KOPT-K1 (cell line): Measurements from ENCODE around the gene CNOT9.
"Not testable (repeated sequence)": the region's sequence is repeated elsewhere in the genome, so short reads cannot be mapped to it uniquely, and the experiment has no call there.

Source experiments
- H3K27ac ChIP-seq: fragments of 200-600 bp; sonication (generic); 2 replicates; pipeline ENCODE4 v1.5.1; 2016; ENCODE audit warnings: antibody characterized with exemption, mild to moderate bottlenecking, low read depth, low read length; ENCODE audit not compliant: poor library complexity, severe bottlenecking
- H3K36me3 ChIP-seq: fragments of 200-600 bp; sonication (generic); 2 replicates; pipeline ENCODE4 v1.5.1; 2017; ENCODE audit warnings: antibody characterized with exemption, mild to moderate bottlenecking, low read length, moderate library complexity; ENCODE audit not compliant: insufficient read depth
- H3K9me3 ChIP-seq: fragments of 200-600 bp; sonication (generic); 2 replicates; pipeline ENCODE4 v1.5.1; 2017; ENCODE audit warnings: antibody characterized with exemption, low read length, mild to moderate bottlenecking; ENCODE audit not compliant: insufficient read depth, poor library complexity, severe bottlenecking

CNOT9 gene

GRCh38 chr2:218568190-218569037 lies at the start of gene CNOT9, which contains the start of gene USP37:
CNOT9 (plus strand) TSS chr2:218568839; CDS start chr2:218568955, 116 bp downstream.
USP37 (minus strand) TSS chr2:218568351; CDS start chr2:218558653, 9,698 bp downstream.
- Histone ChIP-seq H3K36me3 (peaks cover 58% of the 10 kb centered on the region), H3K9me3 (no peaks in the 10 kb centered on the region), H3K27ac (peak within 1 kb of the TSS; percentile 99)

- H3K36me3 ChIP-seq, result peaks cover 73% of the 10 kb centered on the region
- H3K27ac ChIP-seq, result no peak overlapping the region
- H3K9me3 ChIP-seq, result peaks cover 6% of the 10 kb centered on the region
Measured at GRCh38 chr2:218518876-218519275, 49.8 kb upstream of the CNOT9 start.

GRCh38 chr2:218523651-218524050 lies 45.0 kb upstream of the CNOT9 start:
- Histone ChIP-seq H3K36me3 (peaks cover 99% of the 10 kb centered on the region), H3K9me3 (peaks cover 52% of the 10 kb centered on the region), H3K27ac (no peak overlapping the region)

- not testable (repeated sequence) for H3K27ac ChIP-seq
- H3K36me3 ChIP-seq, result peaks cover 100% of the 10 kb centered on the region
- peaks cover 53% of the 10 kb centered on the region for H3K9me3 ChIP-seq
Measured at GRCh38 chr2:218528409-218528808, 40.2 kb upstream of the CNOT9 start.

GRCh38 chr2:218529990-218530389 lies 38.6 kb upstream of the CNOT9 start:
- Histone ChIP-seq H3K27ac (no peak overlapping the region), H3K36me3 (peaks cover 98% of the 10 kb centered on the region), H3K9me3 (peaks cover 38% of the 10 kb centered on the region)

GRCh38 chr2:218536804-218537494 lies 31.7 kb upstream of the CNOT9 start:
- no peak overlapping the region for H3K27ac ChIP-seq
- H3K36me3 ChIP-seq, result peaks cover 98% of the 10 kb centered on the region
- H3K9me3 ChIP-seq, result no peaks in the 10 kb centered on the region

GRCh38 chr2:218540015-218540414 lies 28.6 kb upstream of the CNOT9 start:
- no peaks in the 10 kb centered on the region for H3K9me3 ChIP-seq
- H3K27ac ChIP-seq, result no peak overlapping the region
- peaks cover 99% of the 10 kb centered on the region for H3K36me3 ChIP-seq

- H3K36me3 ChIP-seq, result peaks cover 99% of the 10 kb centered on the region
- no peak overlapping the region for H3K27ac ChIP-seq
- no peaks in the 10 kb centered on the region for H3K9me3 ChIP-seq
Measured at GRCh38 chr2:218546012-218546411, 22.6 kb upstream of the CNOT9 start.

- Histone ChIP-seq H3K27ac (no peak overlapping the region), H3K36me3 (peaks cover 99% of the 10 kb centered on the region), H3K9me3 (no peaks in the 10 kb centered on the region)
Measured at GRCh38 chr2:218547511-218547910, 21.1 kb upstream of the CNOT9 start.

GRCh38 chr2:218547978-218548377 lies 20.7 kb upstream of the CNOT9 start:
- Histone ChIP-seq H3K27ac (no peak overlapping the region), H3K9me3 (no peaks in the 10 kb centered on the region), H3K36me3 (peaks cover 99% of the 10 kb centered on the region)

- H3K9me3 ChIP-seq, H3K27ac ChIP-seq: not testable (repeated sequence)
- H3K36me3 ChIP-seq, result peaks cover 98% of the 10 kb centered on the region
Measured at GRCh38 chr2:218554225-218554624, 14.4 kb upstream of the CNOT9 start.

- Histone ChIP-seq H3K36me3 (peaks cover 98% of the 10 kb centered on the region), H3K27ac (no peak overlapping the region), H3K9me3 (no peaks in the 10 kb centered on the region)
Measured at GRCh38 chr2:218555527-218555926, 13.1 kb upstream of the CNOT9 start.

- peaks cover 97% of the 10 kb centered on the region for H3K36me3 ChIP-seq
- no peak overlapping the region for H3K27ac ChIP-seq
- no peaks in the 10 kb centered on the region for H3K9me3 ChIP-seq
Measured at GRCh38 chr2:218557941-218558340, 10.7 kb upstream of the CNOT9 start.

- Histone ChIP-seq H3K36me3 (peaks cover 97% of the 10 kb centered on the region), H3K9me3 (no peaks in the 10 kb centered on the region), H3K27ac (no peak overlapping the region)
Measured at GRCh38 chr2:218558986-218559385, 9.7 kb upstream of the CNOT9 start.

GRCh38 chr2:218564056-218564455 lies 4.6 kb upstream of the CNOT9 start:
- H3K36me3 ChIP-seq, result peaks cover 73% of the 10 kb centered on the region

More at GRCh38 chr2:218564056-218564455, 4.6 kb upstream of the CNOT9 start:
- no peaks in the 10 kb centered on the region for H3K9me3 ChIP-seq
- no peak overlapping the region for H3K27ac ChIP-seq
